Body of pancreas (tissue), 4 donors: Measurements from ENCODE around the gene DSCAM. TPM values are rescaled to one million over a fixed set of nuclear protein-coding genes. Genes with fewer than 3 reads are reported as not detected.

ENCODE experiments used
- ATAC-seq: fragments of 150-250 bp; one replicate; pipeline ENCODE4 v1.9.1; 2016
- DNase-seq, 4 donors: peaks; one replicate each; pipeline ENCODE4 v3.0.0-alpha.2; 2019
- H3K27ac ChIP-seq, 4 donors: fragments of 200-600 bp; sonication (generic); 1 replicate in 3 of 4; 2 replicates in 1 of 4; pipeline versions ENCODE4 v1.5.1 to v1.6.1; 2016 to 2019; ENCODE audit warnings: mild to moderate bottlenecking in 1 of 4, mixed read lengths in 1 of 4, moderate library complexity in 1 of 4
- H3K27me3 ChIP-seq, 2 donors: fragments of 200-600 bp; sonication (generic); one replicate each; pipeline ENCODE4 v1.6.0; 2016; ENCODE audit warnings: mild to moderate bottlenecking in 1 of 2
- H3K36me3 ChIP-seq, 2 donors: fragments of 200-600 bp; sonication (generic); replicated peaks in 1 of 2; 2 replicates each; pipeline ENCODE4 v1.5.1; 2016; ENCODE audit warnings: low read depth in 2 of 2; ENCODE audit not compliant: insufficient read depth in 1 of 2
- H3K4me1 ChIP-seq: fragments of 200-600 bp; sonication (generic); one replicate; pipeline ENCODE4 v1.6.0; 2016
- H3K4me3 ChIP-seq, 2 donors: fragments of 200-600 bp; sonication (generic); 1 replicate in 1 of 2; 2 replicates in 1 of 2; pipeline ENCODE4 v1.5.1; 2016 to 2019
- H3K9me3 ChIP-seq, 3 donors: fragments of 200-600 bp; sonication (generic); 1 replicate in 2 of 3; 2 replicates in 1 of 3; pipeline ENCODE4 v1.5.1; 2016
- CTCF ChIP-seq, 7 experiments: fragments of 450-650 bp in 4 of 7; fragments of 200-600 bp in 3 of 7; sonication (generic) in 3 of 7; IDR thresholded peaks; one replicate each; pipeline ENCODE4 v1.5.1; 2016 to 2019; ENCODE audit warnings: antibody characterized with exemption in 7 of 7
- POLR2A ChIP-seq, 3 donors: fragments of 450-650 bp; IDR thresholded peaks; one replicate each; pipeline ENCODE4 v1.6.1; 2016; ENCODE audit warnings: antibody characterized with exemption in 3 of 3, mild to moderate bottlenecking in 2 of 3
- WGBS, 2 donors: methylation state at CpG; one replicate each; pipeline ENCODE4 v1.1.5; 2017; 5-methylcytosine and 5-hydroxymethylcytosine counted together
- intact Hi-C: fragments of 100-400 bp; cut with DNase I; formaldehyde crosslinking; loops from one replicate; pipeline ENCODE4 v1.15.1; 2023
- total RNA-seq, 2 donors: library from RNA; depleted of rRNA; stranded (reverse); fragments of >200 nt; gene quantifications; one replicate each; pipeline ENCODE4 v1.1.0, GENCODE V29; 2016

Gene DSCAM
- total RNA-seq, 2 donors from 2014 or later = 0.26 TPM; not detected in 1

DNA sequence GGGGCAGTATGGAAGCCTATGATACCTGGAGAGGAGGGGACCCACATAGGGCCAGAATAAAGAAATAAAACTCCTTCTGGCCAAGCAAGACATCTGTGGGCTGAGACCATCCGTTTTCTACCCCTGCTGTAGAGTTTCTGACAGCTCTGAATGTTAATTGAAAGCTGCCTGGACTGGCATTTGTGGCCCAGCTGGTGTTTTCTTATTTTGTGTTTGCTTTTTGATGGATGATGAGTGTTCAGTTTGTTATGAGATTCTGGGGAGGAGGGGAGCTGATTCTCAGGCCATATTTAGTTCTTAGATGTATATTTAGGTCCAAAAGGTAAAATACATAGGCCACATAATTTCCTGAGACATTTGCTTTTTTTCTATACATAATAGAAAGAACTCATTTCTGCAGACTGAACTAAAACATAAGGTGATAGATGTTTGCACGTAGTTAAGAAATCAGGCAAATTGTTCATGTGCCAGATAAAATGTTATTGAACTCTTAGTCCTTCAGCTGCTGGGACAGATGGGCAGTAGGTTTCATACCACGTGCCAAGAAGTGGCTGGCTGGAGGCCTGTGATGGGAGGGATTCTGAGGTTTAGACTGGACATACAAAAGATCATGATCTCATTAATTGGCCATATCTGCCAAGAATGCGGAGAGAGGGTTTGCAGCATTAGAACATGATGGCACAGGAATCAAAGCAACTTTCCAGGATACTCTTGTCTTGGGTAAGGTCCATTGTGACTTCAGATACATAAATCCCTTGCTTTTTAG, 54.1 kb downstream of the DSCAM start:
- ATAC-seq = no peak
- no peak for DNase-seq
- Histone ChIP-seq H3K27ac (no peak overlapping the region), H3K4me1 (no peaks in the 10 kb centered on the region), H3K4me3 (no peak overlapping the region), H3K36me3 (no peaks in the 10 kb centered on the region), H3K27me3 (no peaks in the 10 kb centered on the region), H3K9me3 (no peaks in the 10 kb centered on the region)
- intact Hi-C loops = no loop called here
- WGBS, 2 donors = 51 to 59% methylated on average over 4 of the region's 4 CpGs
- no peak for TF ChIP-seq POLR2A (IDR thresholded peaks at IDR 0.05)
- no peak for TF ChIP-seq CTCF (IDR thresholded peaks at IDR 0.05)

GRCh38 chr21:40788635-40789034, 58.3 kb downstream of the DSCAM start:
- WGBS, 2 donors = 48 to 70% methylated on average over 3 of the region's 3 CpGs
- Histone ChIP-seq H3K4me1 (no peaks in the 10 kb centered on the region), H3K4me3 (no peak overlapping the region), H3K36me3 (no peaks in the 10 kb centered on the region), H3K27ac (no peak overlapping the region), H3K27me3 (no peaks in the 10 kb centered on the region), H3K9me3 (no peaks in the 10 kb centered on the region)
- ATAC-seq = no peak
- TF ChIP-seq CTCF (IDR thresholded peaks at IDR 0.05) = no peak
- TF ChIP-seq POLR2A (IDR thresholded peaks at IDR 0.05) = no peak
- intact Hi-C loops = no loop called here
- no peak for DNase-seq

DNA sequence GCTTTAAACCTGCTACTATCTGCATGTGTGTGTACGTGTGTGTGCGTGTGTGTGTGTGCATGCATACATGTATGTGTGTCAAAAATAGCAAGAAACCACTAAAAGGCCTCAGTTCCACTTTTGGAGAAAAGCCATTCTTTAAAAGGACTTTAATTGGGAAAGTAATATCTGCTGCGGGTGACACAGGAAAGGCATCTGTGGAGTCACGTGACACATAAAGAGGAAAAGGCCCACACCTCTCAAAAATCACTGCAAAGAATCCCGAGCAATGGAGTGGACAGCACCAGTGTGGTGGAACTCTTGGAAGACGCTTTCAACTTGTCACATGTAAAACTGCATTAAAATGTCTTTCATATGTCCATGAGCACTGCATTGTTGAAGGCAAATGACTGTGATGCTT, 63.6 kb downstream of the DSCAM start:
- intact Hi-C loops = no loop called here
- Histone ChIP-seq H3K27ac (no peak overlapping the region), H3K36me3 (no peaks in the 10 kb centered on the region), H3K4me1 (no peaks in the 10 kb centered on the region), H3K9me3 (no peaks in the 10 kb centered on the region), H3K4me3 (no peak overlapping the region), H3K27me3 (no peaks in the 10 kb centered on the region)
- WGBS, 2 donors = 76 to 78% methylated on average over 6 of the region's 6 CpGs
- DNase-seq = no peak
- TF ChIP-seq CTCF (IDR thresholded peaks at IDR 0.05) = no peak
- no peak for TF ChIP-seq POLR2A (IDR thresholded peaks at IDR 0.05)
- ATAC-seq = no peak

- no peaks in the 10 kb centered on the region for H3K27me3 ChIP-seq
- H3K27ac ChIP-seq = no peak overlapping the region
- 53 to 59% methylated on average over 5 of the region's 5 CpGs for WGBS, 2 donors
- no peaks in the 10 kb centered on the region for H3K4me1 ChIP-seq
- ATAC-seq (no peak), DNase-seq (no peak)
- no peak overlapping the region for H3K4me3 ChIP-seq
- intact Hi-C loops = no loop called here
- no peaks in the 10 kb centered on the region for H3K9me3 ChIP-seq
- no peak for TF ChIP-seq POLR2A (IDR thresholded peaks at IDR 0.05)
- TF ChIP-seq CTCF (IDR thresholded peaks at IDR 0.05) = no peak
- H3K36me3 ChIP-seq = no peaks in the 10 kb centered on the region
Observed at GRCh38 chr21:40770435-40771055, 76.4 kb downstream of the DSCAM start.

DNA sequence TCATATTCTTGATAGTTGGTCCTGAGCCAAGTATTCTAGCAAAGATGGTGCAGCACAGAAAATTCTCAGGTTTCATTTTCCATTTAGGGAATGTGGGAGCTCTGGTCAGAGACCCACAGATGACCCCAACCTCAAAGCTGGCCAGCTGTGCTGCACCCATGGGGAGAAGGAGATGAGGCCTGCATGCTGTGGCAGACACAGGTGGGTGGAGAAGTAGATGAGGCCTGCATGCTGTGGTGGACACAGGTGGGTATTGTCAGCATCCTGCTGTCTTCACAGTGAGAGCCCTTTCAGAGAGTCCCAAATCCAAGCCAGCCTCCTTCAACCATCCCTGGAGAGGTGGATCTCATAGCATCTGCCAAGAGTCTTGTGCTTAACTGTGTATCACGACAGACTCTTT, 77.7 kb downstream of the DSCAM start:
- WGBS, 2 donors = 95 to 100% methylated on average over 1 of the region's 1 CpG
- no peak for ATAC-seq

More for the DNA sequence above, 77.7 kb downstream of the DSCAM start:
- TF ChIP-seq POLR2A (IDR thresholded peaks at IDR 0.05) (no peak), CTCF (IDR thresholded peaks at IDR 0.05) (no peak)
- Histone ChIP-seq H3K4me1 (no peaks in the 10 kb centered on the region), H3K4me3 (no peak overlapping the region), H3K36me3 (no peaks in the 10 kb centered on the region), H3K9me3 (no peaks in the 10 kb centered on the region), H3K27ac (no peak overlapping the region), H3K27me3 (no peaks in the 10 kb centered on the region)
- DNase-seq = no peak
- intact Hi-C loops = no loop called here
